Measurements from ENCODE around the gene CDHR5. TPM values are rescaled to one million over a fixed set of nuclear protein-coding genes. Genes with fewer than 3 reads are reported as not detected.

CDHR5 gene
- total RNA-seq, 4 donors from 2014 or later: 0.26 to 0.55 (median 0.29) TPM; not detected in 1

- Histone ChIP-seq H3K4me3 (no peak overlapping the region), H3K36me3 (no peaks in the 10 kb centered on the region), H3K27me3 (no peaks in the 10 kb centered on the region), H3K4me1 (peaks cover 0 to 4% of the 10 kb centered on the region in 2 donors), H3K27ac (peak overlapping the region; percentile 66 to 85), H3K9me3 (no peaks in the 10 kb centered on the region)
- TF ChIP-seq CTCF (IDR thresholded peaks at IDR 0.05) (no peak), POLR2A (IDR thresholded peaks at IDR 0.05) (no peak)
- intact Hi-C loops (cut with DNase I; ENCODE audit: low total_unique reads): no loop called here
- no peak for DNase-seq
These were observed 19.2 kb downstream of the CDHR5 start for GRCh38 chr11:605286-606129.

- H3K4me3 ChIP-seq: no peak overlapping the region
- no peak for DNase-seq
These were observed 21.6 kb downstream of the CDHR5 start for GRCh38 chr11:603154-603553.

GRCh38 chr11:601573-602245 lies 23.0 kb downstream of the CDHR5 start:
- Histone ChIP-seq H3K4me1 (peaks cover 0 to 4% of the 10 kb centered on the region in 2 donors), H3K27ac (no peak overlapping the region), H3K4me3 (no peak overlapping the region), H3K27me3 (no peaks in the 10 kb centered on the region), H3K36me3 (no peaks in the 10 kb centered on the region), H3K9me3 (no peaks in the 10 kb centered on the region)
- DNase-seq: no peak
- TF ChIP-seq POLR2A (IDR thresholded peaks at IDR 0.05) (no peak), CTCF (IDR thresholded peaks at IDR 0.05) (no peak)
- intact Hi-C loops (cut with DNase I; ENCODE audit: low total_unique reads): no loop called here

More at GRCh38 chr11:603154-603553, 21.6 kb downstream of the CDHR5 start:
- intact Hi-C loops (cut with DNase I; ENCODE audit: low total_unique reads): no loop called here
- Histone ChIP-seq H3K27ac (no peak overlapping the region), H3K36me3 (no peaks in the 10 kb centered on the region), H3K27me3 (no peaks in the 10 kb centered on the region), H3K4me1 (peaks cover 0 to 4% of the 10 kb centered on the region in 2 donors), H3K9me3 (no peaks in the 10 kb centered on the region)
- TF ChIP-seq CTCF (IDR thresholded peaks at IDR 0.05) (no peak), POLR2A (IDR thresholded peaks at IDR 0.05) (no peak)

GRCh38 chr11:598005-598680 lies 26.6 kb downstream of the CDHR5 start:
- Histone ChIP-seq H3K9me3 (no peaks in the 10 kb centered on the region), H3K36me3 (no peaks in the 10 kb centered on the region), H3K27ac (no peak overlapping the region), H3K27me3 (no peaks in the 10 kb centered on the region), H3K4me1 (no peaks in the 10 kb centered on the region), H3K4me3 (no peak overlapping the region)
- intact Hi-C loops (cut with DNase I; ENCODE audit: low total_unique reads): no loop called here
- no peak for DNase-seq
- no peak for TF ChIP-seq CTCF (IDR thresholded peaks at IDR 0.05)
- TF ChIP-seq POLR2A (IDR thresholded peaks at IDR 0.05): no peak
